Osteoblast (primary cell): ENCODE data around the gene NLRP12. TPM values are rescaled to one million over a fixed set of nuclear protein-coding genes. Genes with fewer than 3 reads are reported as not detected.

Experiments
- DNase-seq: peaks from one replicate; pipeline ENCODE4 v3.0.0; 2011; ENCODE audit warnings: low spot score, mixed read lengths; ENCODE audit not compliant: insufficient read length; ENCODE audit errors: missing footprints
- H2AFZ ChIP-seq: 2 replicates; pipeline ENCODE4 v1.6.0; 2011; ENCODE audit warnings: mild to moderate bottlenecking, low read length
- H3K27ac ChIP-seq: 2 replicates; pipeline ENCODE4 v1.5.1; 2011; ENCODE audit warnings: mild to moderate bottlenecking, low read depth, low read length, moderate library complexity
- H3K27me3 ChIP-seq: 2 replicates; pipeline ENCODE4 v1.6.0; 2012; ENCODE audit warnings: mild to moderate bottlenecking, control low read depth, inconsistent platforms, low read length, moderate library complexity; ENCODE audit not compliant: insufficient read depth
- H3K36me3 ChIP-seq: 2 replicates; pipeline ENCODE4 v1.5.1; 2011; ENCODE audit warnings: mild to moderate bottlenecking, low read length, control low read depth, moderate library complexity; ENCODE audit not compliant: insufficient read depth
- H3K4me1 ChIP-seq: 2 replicates; pipeline ENCODE4 v1.5.1; 2011; ENCODE audit warnings: mild to moderate bottlenecking, low read length, control low read depth, moderate library complexity; ENCODE audit not compliant: insufficient read depth
- H3K4me2 ChIP-seq: 2 replicates; pipeline ENCODE4 v1.6.0; 2011; ENCODE audit warnings: mild to moderate bottlenecking, low read length; ENCODE audit not compliant: insufficient read depth
- H3K4me3 ChIP-seq: fragments of 200-600 bp; sonication (generic); 3 replicates; pipeline ENCODE4 v1.5.1; 2012; ENCODE audit warnings: mild to moderate bottlenecking, low read length, inconsistent platforms; ENCODE audit not compliant: insufficient read depth
- H3K79me2 ChIP-seq: 2 replicates; pipeline ENCODE4 v1.6.0; 2012; ENCODE audit warnings: mild to moderate bottlenecking, low read length, control low read depth, inconsistent platforms; ENCODE audit not compliant: insufficient read depth
- H3K9me3 ChIP-seq: 2 replicates; pipeline ENCODE4 v1.5.1; 2011; ENCODE audit warnings: low read depth, low read length, control low read depth
- H4K20me1 ChIP-seq: 2 replicates; pipeline ENCODE4 v1.6.0; 2012; ENCODE audit warnings: mild to moderate bottlenecking, low read length, control low read depth; ENCODE audit not compliant: insufficient read depth
- CTCF ChIP-seq: IDR thresholded peaks from 2 replicates; pipeline ENCODE4 v1.5.1; 2011; ENCODE audit warnings: mild to moderate bottlenecking, low read depth, low read length, moderate library complexity; ENCODE audit errors: extremely low read depth
- total RNA-seq: library from RNA; depleted of rRNA; stranded (reverse); fragments of >200 nt; gene quantifications from 2 replicates; pipeline ENCODE4 v1.2.3, GENCODE V29; 2012

Gene NLRP12
- total RNA-seq, 1 donor, result not detected

- Histone ChIP-seq H3K4me3 (peak overlapping the region; percentile 84), H3K9me3 (no peaks in the 10 kb centered on the region), H3K36me3 (peaks cover 17% of the 10 kb centered on the region), H3K4me2 (peak overlapping the region; percentile 91), H3K27ac (peak overlapping the region; percentile 88), H3K4me1 (peaks cover 15% of the 10 kb centered on the region), H3K27me3 (no peaks in the 10 kb centered on the region), H4K20me1 (peaks cover 24% of the 10 kb centered on the region), H3K79me2 (peaks cover 31% of the 10 kb centered on the region), H2AFZ (no peak overlapping the region)
- DNase-seq, result peak; percentile 98
- TF ChIP-seq CTCF, result no peak
Measured at GRCh38 chr19:53868892-53869804, 45.0 kb upstream of the NLRP12 start.

- peak overlapping the region; percentile 88 for H3K27ac ChIP-seq
- H3K4me2 ChIP-seq, result peak overlapping the region; percentile 91
- H3K9me3 ChIP-seq, result no peaks in the 10 kb centered on the region
- peaks cover 15% of the 10 kb centered on the region for H3K4me1 ChIP-seq
- H2AFZ ChIP-seq, result peak overlapping the region; percentile 41
- H4K20me1 ChIP-seq, result peaks cover 15% of the 10 kb centered on the region
- H3K4me3 ChIP-seq, result peak overlapping the region; percentile 84
- no peak for TF ChIP-seq CTCF
- peaks cover 29% of the 10 kb centered on the region for H3K79me2 ChIP-seq
- H3K36me3 ChIP-seq, result peaks cover 9% of the 10 kb centered on the region
- no peaks in the 10 kb centered on the region for H3K27me3 ChIP-seq
- DNase-seq, result peak; percentile 95
Measured at GRCh38 chr19:53868091-53868891, 44.2 kb upstream of the NLRP12 start.

- Histone ChIP-seq H3K4me3 (peak within 1 kb of the TSS; percentile 84), H3K4me2 (peak within 1 kb of the TSS; percentile 91), H3K9me3 (no peaks in the 10 kb centered on the region), H3K79me2 (peaks cover 29% of the 10 kb centered on the region), H3K27ac (peak within 1 kb of the TSS; percentile 98), H4K20me1 (peaks cover 11% of the 10 kb centered on the region), H3K36me3 (peaks cover 4% of the 10 kb centered on the region), H3K27me3 (no peaks in the 10 kb centered on the region), H2AFZ (peak within 1 kb of the TSS; percentile 41), H3K4me1 (peaks cover 15% of the 10 kb centered on the region)
- DNase-seq, result peak; percentile 100
- TF ChIP-seq CTCF, result no peak
Measured at GRCh38 chr19:53867225-53868090, 43.3 kb upstream of the NLRP12 start, which contains the start of gene MYADM. TSS of gene MYADM (plus strand) at chr19:53867883. CDS start at chr19:53873530, 5,647 bp downstream.
